Measurements from ENCODE around the gene HOMEZ.

Gene HOMEZ

GRCh38 chr14:23321572-23322547, 35.9 kb upstream of the HOMEZ start:
- H3K36me3 ChIP-seq (ENCODE audit: control insufficient read depth in 2 of 2, insufficient read depth in 1 of 2, low read length in 2 of 2) = peaks cover 28 to 41% of the 10 kb centered on the region in 2 experiments
- no peaks in the 10 kb centered on the region for H3K9me3 ChIP-seq (ENCODE audit: control insufficient read depth, insufficient read depth, low read depth, low read length)
- POLR2A ChIA-PET = interaction anchor here (0.5 to 7.9 kb wide), 24 partner anchors 9 to 867 kb away, joined by 3 to 170 read pairs (median 4); partner anchors contain the start of genes ACIN1, BCL2L2, C14orf119 and HOMEZ
- peak overlapping the region; percentile 92 for H3K27ac ChIP-seq (ENCODE audit: extremely low read depth, low read depth, low read length)
- H3K4me1 ChIP-seq (ENCODE audit: control insufficient read depth, insufficient read depth, low read length) = peaks cover 15% of the 10 kb centered on the region
- CTCF ChIA-PET = interaction anchor here (0.6 to 2.5 kb wide), 10 partner anchors 12 to 310 kb away, joined by 3 to 14 read pairs (median 4); partner anchors contain the start of gene SLC22A17
- peak overlapping the region; percentile 97 for H3K4me3 ChIP-seq (ENCODE audit: low read depth, low read length)
- TF ChIP-seq ZNF394 (tag by site-specific recombination; IDR thresholded peaks at IDR 0.05; ENCODE audit: borderline replicate concordance) (peak; percentile 83), ZNF223 (tag by site-specific recombination; IDR thresholded peaks at IDR 0.05) (no peak), ZNF692 (tag by site-specific recombination; IDR thresholded peaks at IDR 0.05) (0 out of 2 replicates have a peak, but pooled peaks have one; percentile 22), ZXDB (tag by site-specific recombination; IDR thresholded peaks at IDR 0.05) (no peak), ZNF114 (tag by site-specific recombination; IDR thresholded peaks at IDR 0.05) (no peak), ZNF292 (tag by site-specific recombination; IDR thresholded peaks at IDR 0.05; ENCODE audit: borderline replicate concordance, low read depth) (no peak), ZNF513 (tag by site-specific recombination; IDR thresholded peaks at IDR 0.05) (no peak), GLIS1 (tag by site-specific recombination; IDR thresholded peaks at IDR 0.05) (no peak), TCF7L2 (IDR thresholded peaks at IDR 0.05; ENCODE audit: borderline replicate concordance, low read depth, low read length) (no peak), BCL11A (tag by site-specific recombination; IDR thresholded peaks at IDR 0.05; ENCODE audit: low read depth) (no peak), ZBTB26 (tag by site-specific recombination; optimal IDR thresholded peaks at IDR 0.05) (peak; percentile 7), ZNF146 (tag by site-specific recombination; IDR thresholded peaks at IDR 0.05) (no peak), TRIM28 (IDR thresholded peaks at IDR 0.05; ENCODE audit: borderline replicate concordance, low read length) (no peak), ZBTB10 (tag by site-specific recombination; IDR thresholded peaks at IDR 0.05) (0 out of 2 replicates have a peak, but pooled peaks have one; percentile 22), ZNF174 (tag by site-specific recombination; IDR thresholded peaks at IDR 0.05) (no peak), ATF2 (tag by site-specific recombination; IDR thresholded peaks at IDR 0.05; ENCODE audit: low read depth) (no peak), ZNF600 (tag by site-specific recombination; IDR thresholded peaks at IDR 0.05) (peak; percentile 76), GLIS2 (tag by site-specific recombination; IDR thresholded peaks at IDR 0.05) (peak; percentile 46; the same call in 1 of the 2 replicates), ZNF341 (tag by site-specific recombination; IDR thresholded peaks at IDR 0.05; ENCODE audit: low read depth) (peak; percentile 69), ZNF623 (tag by site-specific recombination; IDR thresholded peaks at IDR 0.05) (no peak), ZNF138 (tag by site-specific recombination; IDR thresholded peaks at IDR 0.05; ENCODE audit: borderline replicate concordance) (no peak), PBX3 (CRISPR knock-in tag; IDR thresholded peaks at IDR 0.05) (no peak), ZNF639 (tag by site-specific recombination; IDR thresholded peaks at IDR 0.05) (0 out of 2 replicates have a peak, but pooled peaks have one; percentile 7)
